Measurements from ENCODE around the gene OR6J1.

OR6J1 gene

GRCh38 chr14:22668417-22668816, 24.3 kb upstream of the OR6J1 start:
- no peak overlapping the region for H3K9ac ChIP-seq (ENCODE audit: low read depth, low read length)
- peaks cover 4% of the 10 kb centered on the region for H3K27me3 ChIP-seq (ENCODE audit: control insufficient read depth, insufficient read depth, low read length)
- H3K9me3 ChIP-seq (replicated peaks; ENCODE audit: low read length), result no peaks in the 10 kb centered on the region
- peaks cover 24% of the 10 kb centered on the region for H3K4me1 ChIP-seq (ENCODE audit: control insufficient read depth, insufficient read depth, low read length)
- peak overlapping the region; percentile 33 for H3K4me2 ChIP-seq (ENCODE audit: low read length)
- no peak overlapping the region for H3K4me3 ChIP-seq (ENCODE audit: low read length)
- no peaks in the 10 kb centered on the region for H3K36me3 ChIP-seq (ENCODE audit: insufficient read depth, low read length)

DNA sequence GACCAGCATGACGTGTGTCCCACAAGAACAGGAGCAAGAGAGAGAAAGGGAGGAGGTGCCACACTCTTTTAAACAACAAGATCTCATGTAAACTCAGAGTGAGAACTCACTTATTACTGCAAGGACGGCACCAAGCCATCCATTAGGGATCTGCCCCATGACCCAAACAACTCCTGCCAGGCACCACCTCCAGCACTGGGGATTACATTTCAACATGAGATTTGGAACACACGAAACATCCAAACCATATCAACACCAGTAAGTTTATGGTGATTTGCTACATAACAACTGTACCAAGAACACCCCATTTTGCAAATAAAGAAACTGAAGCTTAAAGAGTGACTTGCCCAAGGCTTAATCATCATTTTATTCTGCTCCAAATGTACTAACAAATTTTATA, 23.7 kb upstream of the OR6J1 start:
- no peaks in the 10 kb centered on the region for H3K9me3 ChIP-seq (replicated peaks; ENCODE audit: low read length)
- H3K4me3 ChIP-seq (ENCODE audit: low read length), result no peak overlapping the region
- H3K9ac ChIP-seq (ENCODE audit: low read depth, low read length), result no peak overlapping the region
- H3K36me3 ChIP-seq (ENCODE audit: insufficient read depth, low read length), result no peaks in the 10 kb centered on the region
- H3K4me1 ChIP-seq (ENCODE audit: control insufficient read depth, insufficient read depth, low read length), result peaks cover 24% of the 10 kb centered on the region
- peaks cover 4% of the 10 kb centered on the region for H3K27me3 ChIP-seq (ENCODE audit: control insufficient read depth, insufficient read depth, low read length)
- peak overlapping the region; percentile 33 for H3K4me2 ChIP-seq (ENCODE audit: low read length)

GRCh38 chr14:22666203-22666893, 22.2 kb upstream of the OR6J1 start:
- Histone ChIP-seq H3K4me1 (ENCODE audit: control insufficient read depth, insufficient read depth, low read length) (peaks cover 20% of the 10 kb centered on the region), H3K4me3 (ENCODE audit: low read length) (no peak overlapping the region), H3K36me3 (ENCODE audit: insufficient read depth, low read length) (no peaks in the 10 kb centered on the region), H3K9me3 (replicated peaks; ENCODE audit: low read length) (no peaks in the 10 kb centered on the region), H3K9ac (ENCODE audit: low read depth, low read length) (no peak overlapping the region), H3K4me2 (ENCODE audit: low read length) (no peak overlapping the region), H3K27me3 (ENCODE audit: control insufficient read depth, insufficient read depth, low read length) (peaks cover 4% of the 10 kb centered on the region)

GRCh38 chr14:22664261-22664660, 20.1 kb upstream of the OR6J1 start:
- H3K4me1 ChIP-seq (ENCODE audit: control insufficient read depth, insufficient read depth, low read length), result peaks cover 16% of the 10 kb centered on the region
- H3K4me2 ChIP-seq (ENCODE audit: low read length), result no peak overlapping the region
- no peaks in the 10 kb centered on the region for H3K9me3 ChIP-seq (replicated peaks; ENCODE audit: low read length)
- no peak overlapping the region for H3K4me3 ChIP-seq (ENCODE audit: low read length)
- no peaks in the 10 kb centered on the region for H3K36me3 ChIP-seq (ENCODE audit: insufficient read depth, low read length)
- peaks cover 4% of the 10 kb centered on the region for H3K27me3 ChIP-seq (ENCODE audit: control insufficient read depth, insufficient read depth, low read length)
- H3K9ac ChIP-seq (ENCODE audit: low read depth, low read length), result no peak overlapping the region

- Histone ChIP-seq H3K4me2 (ENCODE audit: low read length) (no peak overlapping the region), H3K36me3 (ENCODE audit: insufficient read depth, low read length) (no peaks in the 10 kb centered on the region), H3K4me1 (ENCODE audit: control insufficient read depth, insufficient read depth, low read length) (no peaks in the 10 kb centered on the region), H3K9ac (ENCODE audit: low read depth, low read length) (no peak overlapping the region), H3K4me3 (ENCODE audit: low read length) (no peak overlapping the region), H3K27me3 (ENCODE audit: control insufficient read depth, insufficient read depth, low read length) (peaks cover 4% of the 10 kb centered on the region), H3K9me3 (replicated peaks; ENCODE audit: low read length) (no peaks in the 10 kb centered on the region)
These were observed 16.5 kb upstream of the OR6J1 start for GRCh38 chr14:22660654-22661053.

GRCh38 chr14:22658946-22659345, 14.8 kb upstream of the OR6J1 start:
- H3K4me3 ChIP-seq (ENCODE audit: low read length), result no peak overlapping the region
- no peaks in the 10 kb centered on the region for H3K9me3 ChIP-seq (replicated peaks; ENCODE audit: low read length)
- no peak overlapping the region for H3K4me2 ChIP-seq (ENCODE audit: low read length)
- no peaks in the 10 kb centered on the region for H3K4me1 ChIP-seq (ENCODE audit: control insufficient read depth, insufficient read depth, low read length)
- no peak overlapping the region for H3K9ac ChIP-seq (ENCODE audit: low read depth, low read length)
- H3K36me3 ChIP-seq (ENCODE audit: insufficient read depth, low read length), result no peaks in the 10 kb centered on the region
- H3K27me3 ChIP-seq (ENCODE audit: control insufficient read depth, insufficient read depth, low read length), result no peaks in the 10 kb centered on the region

- Histone ChIP-seq H3K27me3 (ENCODE audit: control insufficient read depth, insufficient read depth, low read length) (no peaks in the 10 kb centered on the region), H3K4me1 (ENCODE audit: control insufficient read depth, insufficient read depth, low read length) (peaks cover 4% of the 10 kb centered on the region), H3K4me3 (ENCODE audit: low read length) (no peak overlapping the region), H3K36me3 (ENCODE audit: insufficient read depth, low read length) (no peaks in the 10 kb centered on the region), H3K4me2 (ENCODE audit: low read length) (no peak overlapping the region), H3K9me3 (replicated peaks; ENCODE audit: low read length) (no peaks in the 10 kb centered on the region), H3K9ac (ENCODE audit: low read depth, low read length) (no peak overlapping the region)
These were observed 13.7 kb upstream of the OR6J1 start for GRCh38 chr14:22657861-22658260.

GRCh38 chr14:22656945-22657731, 13.0 kb upstream of the OR6J1 start:
- no peaks in the 10 kb centered on the region for H3K27me3 ChIP-seq (ENCODE audit: control insufficient read depth, insufficient read depth, low read length)
- peaks cover 4% of the 10 kb centered on the region for H3K4me1 ChIP-seq (ENCODE audit: control insufficient read depth, insufficient read depth, low read length)
- no peaks in the 10 kb centered on the region for H3K9me3 ChIP-seq (replicated peaks; ENCODE audit: low read length)
- no peak overlapping the region for H3K4me2 ChIP-seq (ENCODE audit: low read length)
- no peak overlapping the region for H3K4me3 ChIP-seq (ENCODE audit: low read length)
- H3K36me3 ChIP-seq (ENCODE audit: insufficient read depth, low read length), result no peaks in the 10 kb centered on the region
- H3K9ac ChIP-seq (ENCODE audit: low read depth, low read length), result no peak overlapping the region

DNA sequence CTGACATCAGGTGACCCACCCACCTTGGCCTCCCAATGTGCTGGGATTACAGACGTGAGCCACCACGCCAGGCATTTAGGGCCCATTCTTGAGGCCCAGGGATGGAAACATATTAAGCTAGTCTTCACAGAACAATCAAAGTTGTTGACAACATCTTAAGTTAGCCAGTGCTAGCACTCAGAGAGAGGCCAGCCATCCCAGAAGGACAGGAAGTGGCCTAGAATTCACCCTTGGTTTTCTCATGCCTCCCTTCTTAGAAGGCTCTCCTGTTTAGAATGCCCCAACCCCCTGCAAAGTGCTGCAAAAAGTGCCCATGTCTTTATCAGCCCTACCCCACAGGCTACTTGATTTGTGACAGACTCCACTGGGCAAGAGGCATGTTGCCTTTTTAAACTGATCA, 12.1 kb upstream of the OR6J1 start:
- H3K4me2 ChIP-seq (ENCODE audit: low read length), result no peak overlapping the region
- no peaks in the 10 kb centered on the region for H3K36me3 ChIP-seq (ENCODE audit: insufficient read depth, low read length)
- H3K4me3 ChIP-seq (ENCODE audit: low read length), result no peak overlapping the region
- no peaks in the 10 kb centered on the region for H3K27me3 ChIP-seq (ENCODE audit: control insufficient read depth, insufficient read depth, low read length)
- H3K9me3 ChIP-seq (replicated peaks; ENCODE audit: low read length), result no peaks in the 10 kb centered on the region
- no peak overlapping the region for H3K9ac ChIP-seq (ENCODE audit: low read depth, low read length)
- H3K4me1 ChIP-seq (ENCODE audit: control insufficient read depth, insufficient read depth, low read length), result peaks cover 4% of the 10 kb centered on the region

DNA sequence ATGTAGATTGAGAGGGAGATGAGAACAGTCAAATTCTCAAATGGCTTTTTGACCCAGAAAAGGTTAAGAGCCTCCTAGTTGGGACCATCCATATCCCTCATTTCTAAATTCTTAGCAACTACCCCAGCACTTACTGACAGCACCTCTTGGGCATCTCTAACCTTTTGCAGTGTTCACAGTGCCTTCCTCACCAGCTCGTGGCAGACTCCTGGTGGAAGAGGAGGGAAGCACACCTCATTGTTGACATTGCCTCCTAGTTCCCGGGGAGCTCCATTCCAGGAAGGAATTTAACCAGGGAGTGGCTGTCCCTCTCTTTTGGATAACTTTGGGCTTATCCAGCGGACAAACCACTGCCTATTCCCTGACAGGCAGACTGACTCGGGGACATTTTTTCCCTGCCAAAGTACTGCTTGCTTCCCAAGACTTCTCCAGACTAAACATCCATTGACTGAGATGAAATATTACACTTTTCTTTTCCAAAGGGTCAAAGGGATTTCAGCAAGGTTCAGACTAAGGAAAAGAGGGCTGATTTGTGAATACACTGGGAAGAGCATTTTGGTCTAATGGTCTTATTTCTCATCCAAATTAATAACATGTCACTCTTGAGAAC, 9.0 kb upstream of the OR6J1 start:
- Histone ChIP-seq H3K4me3 (ENCODE audit: low read length) (no peak overlapping the region), H3K9me3 (replicated peaks; ENCODE audit: low read length) (no peaks in the 10 kb centered on the region), H3K4me2 (ENCODE audit: low read length) (peak overlapping the region; percentile 5), H3K9ac (ENCODE audit: low read depth, low read length) (no peak overlapping the region), H3K4me1 (ENCODE audit: control insufficient read depth, insufficient read depth, low read length) (peaks cover 22% of the 10 kb centered on the region), H3K36me3 (ENCODE audit: insufficient read depth, low read length) (no peaks in the 10 kb centered on the region), H3K27me3 (ENCODE audit: control insufficient read depth, insufficient read depth, low read length) (no peaks in the 10 kb centered on the region)

GRCh38 chr14:22651586-22651985, 7.4 kb upstream of the OR6J1 start:
- Histone ChIP-seq H3K4me1 (ENCODE audit: control insufficient read depth, insufficient read depth, low read length) (peaks cover 29% of the 10 kb centered on the region), H3K4me3 (ENCODE audit: low read length) (no peak overlapping the region), H3K9me3 (replicated peaks; ENCODE audit: low read length) (no peaks in the 10 kb centered on the region), H3K36me3 (ENCODE audit: insufficient read depth, low read length) (no peaks in the 10 kb centered on the region), H3K9ac (ENCODE audit: low read depth, low read length) (no peak overlapping the region), H3K27me3 (ENCODE audit: control insufficient read depth, insufficient read depth, low read length) (no peaks in the 10 kb centered on the region), H3K4me2 (ENCODE audit: low read length) (no peak overlapping the region)

Data from skeletal muscle satellite cell (primary cell).